Measurements from ENCODE around the gene SLC9A8.

The SLC9A8 gene

GRCh38 chr20:49784291-49784690, 28.3 kb upstream of the SLC9A8 start:
- TF ChIP-seq POLR2A (IDR thresholded peaks at IDR 0.05; ENCODE audit: low read depth, low read length) = no peak
- FAIRE-seq (no peak), DNase-seq (ENCODE audit: insufficient read length, low spot score) (no peak)

- FAIRE-seq (no peak), DNase-seq (ENCODE audit: insufficient read length, low spot score) (no peak)
- TF ChIP-seq POLR2A (IDR thresholded peaks at IDR 0.05; ENCODE audit: low read depth, low read length) = no peak
Measured at GRCh38 chr20:49785149-49785851, 27.3 kb upstream of the SLC9A8 start.

GRCh38 chr20:49785852-49786175, 26.8 kb upstream of the SLC9A8 start:
- FAIRE-seq (no peak), DNase-seq (ENCODE audit: insufficient read length, low spot score) (no peak)
- TF ChIP-seq POLR2A (IDR thresholded peaks at IDR 0.05; ENCODE audit: low read depth, low read length) = no peak

- FAIRE-seq (no peak), DNase-seq (ENCODE audit: insufficient read length, low spot score) (no peak)
- no peak for TF ChIP-seq POLR2A (IDR thresholded peaks at IDR 0.05; ENCODE audit: low read depth, low read length)
Measured at GRCh38 chr20:49786196-49786595, 26.4 kb upstream of the SLC9A8 start.

- no peak for TF ChIP-seq POLR2A (IDR thresholded peaks at IDR 0.05; ENCODE audit: low read depth, low read length)
- DNase-seq (ENCODE audit: insufficient read length, low spot score) (no peak), FAIRE-seq (no peak)
Measured at GRCh38 chr20:49786668-49787370, 25.8 kb upstream of the SLC9A8 start.

GRCh38 chr20:49787371-49788357, 25.0 kb upstream of the SLC9A8 start:
- no peak for TF ChIP-seq POLR2A (IDR thresholded peaks at IDR 0.05; ENCODE audit: low read depth, low read length)
- FAIRE-seq (no peak), DNase-seq (ENCODE audit: insufficient read length, low spot score) (no peak)

- no peak for FAIRE-seq
- no peak for DNase-seq (ENCODE audit: insufficient read length, low spot score)
- TF ChIP-seq POLR2A (IDR thresholded peaks at IDR 0.05; ENCODE audit: low read depth, low read length) = no peak
Measured at GRCh38 chr20:49790077-49790798, 22.4 kb upstream of the SLC9A8 start.

- FAIRE-seq = no peak
- DNase-seq (ENCODE audit: insufficient read length, low spot score) = no peak
- TF ChIP-seq POLR2A (IDR thresholded peaks at IDR 0.05; ENCODE audit: low read depth, low read length) = no peak
Measured at GRCh38 chr20:49791165-49791564, 21.5 kb upstream of the SLC9A8 start.

GRCh38 chr20:49792006-49792405, 20.6 kb upstream of the SLC9A8 start:
- DNase-seq (ENCODE audit: insufficient read length, low spot score) (no peak), FAIRE-seq (no peak)
- no peak for TF ChIP-seq POLR2A (IDR thresholded peaks at IDR 0.05; ENCODE audit: low read depth, low read length)

GRCh38 chr20:49792611-49793010, 20.0 kb upstream of the SLC9A8 start:
- FAIRE-seq (no peak), DNase-seq (ENCODE audit: insufficient read length, low spot score) (no peak)
- TF ChIP-seq POLR2A (IDR thresholded peaks at IDR 0.05; ENCODE audit: low read depth, low read length) = no peak

GRCh38 chr20:49794336-49795134, 18.1 kb upstream of the SLC9A8 start:
- TF ChIP-seq POLR2A (IDR thresholded peaks at IDR 0.05; ENCODE audit: low read depth, low read length) = no peak
- DNase-seq (ENCODE audit: insufficient read length, low spot score) (no peak), FAIRE-seq (no peak)

GRCh38 chr20:49795135-49795424, 17.5 kb upstream of the SLC9A8 start:
- DNase-seq (ENCODE audit: insufficient read length, low spot score) (no peak), FAIRE-seq (no peak)
- TF ChIP-seq POLR2A (IDR thresholded peaks at IDR 0.05; ENCODE audit: low read depth, low read length) = no peak

Data from H54 (cell line).